Parathyroid adenoma (tissue), 2 donors: Measurements from ENCODE around the gene ISG20L2.

Experiments used
- H2AFZ ChIP-seq: fragments of 300-600 bp; sonication (generic); one replicate; pipeline ENCODE4 v1.7.0; 2017; ENCODE audit warnings: antibody characterized with exemption, mild to moderate bottlenecking
- H3K27ac ChIP-seq: fragments of 300-600 bp; sonication (generic); one replicate; pipeline ENCODE4 v1.7.0; 2017
- H3K27me3 ChIP-seq: fragments of 300-600 bp; sonication (generic); one replicate; pipeline ENCODE4 v1.7.0; 2017; ENCODE audit warnings: low read length; ENCODE audit not compliant: control insufficient read depth, insufficient read depth
- H3K36me3 ChIP-seq: fragments of 300-600 bp; sonication (generic); one replicate; pipeline ENCODE4 v1.7.0; 2017; ENCODE audit warnings: low read length; ENCODE audit not compliant: control insufficient read depth, insufficient read depth
- H3K4me1 ChIP-seq: fragments of 300-600 bp; sonication (generic); one replicate; pipeline ENCODE4 v1.7.0; 2017; ENCODE audit warnings: control low read depth
- H3K4me2 ChIP-seq: fragments of 300-600 bp; sonication (generic); one replicate; pipeline ENCODE4 v1.7.0; 2017; ENCODE audit warnings: low read length
- H3K4me3 ChIP-seq: fragments of 300-600 bp; sonication (generic); one replicate; pipeline ENCODE4 v1.7.0; 2017; ENCODE audit warnings: low read depth, low read length
- H3K79me2 ChIP-seq: fragments of 300-600 bp; sonication (generic); one replicate; pipeline ENCODE4 v1.7.0; 2017; ENCODE audit warnings: control low read depth
- H3K9ac ChIP-seq: fragments of 300-600 bp; sonication (generic); one replicate; pipeline ENCODE4 v1.7.0; 2017; ENCODE audit warnings: mild to moderate bottlenecking
- H3K9me3 ChIP-seq: fragments of 300-600 bp; sonication (generic); one replicate; pipeline ENCODE4 v1.7.0; 2017; ENCODE audit warnings: low read length; ENCODE audit not compliant: control insufficient read depth
- CTCF ChIP-seq: fragments of 300-600 bp; sonication (generic); IDR thresholded peaks from one replicate; pipeline ENCODE4 v1.7.0; 2017; ENCODE audit warnings: antibody characterized with exemption, mild to moderate bottlenecking
- donor health status: primary hyperparathyroidism.

ISG20L2 gene

GRCh38 chr1:156754219-156754618, 25.7 kb upstream of the ISG20L2 start:
- Histone ChIP-seq H2AFZ (no peak overlapping the region), H3K9me3 (no peaks in the 10 kb centered on the region)

DNA sequence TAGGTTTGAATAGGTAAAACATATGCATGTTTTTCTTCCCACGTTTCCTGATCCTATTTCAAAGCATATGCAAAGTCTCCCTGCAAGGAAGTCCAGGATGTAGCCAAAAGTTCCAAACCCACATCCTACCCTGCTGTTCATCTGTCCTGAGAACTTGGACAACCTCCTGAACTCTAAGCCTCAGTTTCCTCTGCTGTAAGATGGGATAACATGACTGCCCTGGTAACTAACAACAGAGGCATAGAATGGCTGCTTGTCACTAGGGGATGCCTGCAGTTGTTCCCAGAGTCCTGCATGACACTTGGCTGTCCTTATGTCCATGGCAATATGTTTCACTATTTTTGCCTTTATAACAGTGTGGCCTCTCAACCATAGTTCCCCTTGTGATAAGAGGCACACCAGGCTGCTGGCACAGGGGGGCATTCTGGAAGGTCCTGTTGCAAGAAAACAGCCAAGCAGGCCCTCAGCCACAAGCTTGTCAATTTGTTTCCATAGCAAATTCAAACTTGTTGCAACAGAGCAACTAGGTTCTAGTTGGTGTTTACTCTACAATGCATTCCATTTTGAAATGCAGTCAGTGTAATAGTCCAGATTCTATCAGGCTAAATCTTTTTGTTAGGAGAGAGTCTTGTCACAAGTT, 24.4 kb upstream of the ISG20L2 start:
- no peak for TF ChIP-seq CTCF
- H3K27ac ChIP-seq, result peak overlapping the region; percentile 88
- no peaks in the 10 kb centered on the region for H3K27me3 ChIP-seq
- no peaks in the 10 kb centered on the region for H3K36me3 ChIP-seq
- peak overlapping the region; percentile 67 for H3K4me2 ChIP-seq
- H3K9me3 ChIP-seq, result no peaks in the 10 kb centered on the region
- peaks cover 11% of the 10 kb centered on the region for H3K4me1 ChIP-seq
- H3K4me3 ChIP-seq, result peak overlapping the region; percentile 94
- H3K9ac ChIP-seq, result no peak overlapping the region
- H3K79me2 ChIP-seq, result peaks cover 27% of the 10 kb centered on the region
- no peak overlapping the region for H2AFZ ChIP-seq

More at GRCh38 chr1:156754219-156754618, 25.7 kb upstream of the ISG20L2 start:
- no peaks in the 10 kb centered on the region for H3K27me3 ChIP-seq
- peaks cover 16% of the 10 kb centered on the region for H3K79me2 ChIP-seq
- H3K27ac ChIP-seq, result no peak overlapping the region
- no peaks in the 10 kb centered on the region for H3K36me3 ChIP-seq
- no peak overlapping the region for H3K9ac ChIP-seq
- no peak overlapping the region for H3K4me2 ChIP-seq
- H3K4me1 ChIP-seq, result peaks cover 3% of the 10 kb centered on the region
- TF ChIP-seq CTCF, result no peak
- no peak overlapping the region for H3K4me3 ChIP-seq

GRCh38 chr1:156751757-156752481, 23.4 kb upstream of the ISG20L2 start:
- H3K79me2 ChIP-seq, result peaks cover 31% of the 10 kb centered on the region
- TF ChIP-seq CTCF, result no peak
- H3K4me3 ChIP-seq, result peak overlapping the region; percentile 94
- H3K9me3 ChIP-seq, result no peaks in the 10 kb centered on the region
- no peaks in the 10 kb centered on the region for H3K27me3 ChIP-seq
- no peak overlapping the region for H3K9ac ChIP-seq
- H2AFZ ChIP-seq, result peak overlapping the region; percentile 87
- peak overlapping the region; percentile 88 for H3K27ac ChIP-seq
- no peaks in the 10 kb centered on the region for H3K36me3 ChIP-seq
- peak overlapping the region; percentile 67 for H3K4me2 ChIP-seq
- H3K4me1 ChIP-seq, result peaks cover 16% of the 10 kb centered on the region

DNA sequence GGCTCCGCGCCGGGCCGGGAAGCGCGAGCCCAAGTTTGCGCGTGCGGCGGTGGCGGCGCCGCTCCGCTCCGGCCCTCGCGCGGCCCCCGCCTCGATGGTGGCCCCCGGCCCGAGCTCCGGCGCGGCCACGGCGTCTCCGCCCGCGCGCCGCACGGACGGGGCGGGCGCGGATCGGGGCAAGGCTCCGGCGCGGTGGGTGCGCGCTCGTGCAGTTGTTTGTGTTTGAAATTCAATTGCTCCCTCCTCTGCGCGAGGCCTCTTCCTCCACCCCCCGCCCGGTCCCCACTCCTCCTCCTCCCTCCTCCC, 22.8 kb upstream of the ISG20L2 start, which contains the start of gene HDGF:
Gene HDGF, minus strand, starts transcription at position 225 of the 306 bp plus-strand sequence. CDS start 246 bp downstream, outside the sequence.
- peaks cover 16% of the 10 kb centered on the region for H3K4me1 ChIP-seq
- no peak for TF ChIP-seq CTCF
- H2AFZ ChIP-seq, result peak within 1 kb of the TSS; percentile 87
- no peaks in the 10 kb centered on the region for H3K9me3 ChIP-seq
- peak within 1 kb of the TSS; percentile 94 for H3K4me3 ChIP-seq
- H3K4me2 ChIP-seq, result peak within 1 kb of the TSS; percentile 80
- no peaks in the 10 kb centered on the region for H3K36me3 ChIP-seq
- no peaks in the 10 kb centered on the region for H3K27me3 ChIP-seq
- H3K9ac ChIP-seq, result peak within 1 kb of the TSS; percentile 43
- peaks cover 31% of the 10 kb centered on the region for H3K79me2 ChIP-seq
- H3K27ac ChIP-seq, result peak within 1 kb of the TSS; percentile 99
